Neural cell (in vitro differentiated cells): ENCODE results near the gene JAK3.

Experiments used
- CTCF ChIP-seq: fragments of 450-650 bp; IDR thresholded peaks from 2 replicates; pipeline ENCODE4 v1.5.1; 2014; ENCODE audit warnings: antibody characterized with exemption, mild to moderate bottlenecking, moderate library complexity; ENCODE audit not compliant: poor library complexity, severe bottlenecking
- EP300 ChIP-seq: fragments of 450-650 bp; conservative IDR thresholded peaks from 2 replicates; pipeline ENCODE4 v1.6.1; 2014; ENCODE audit warnings: antibody characterized with exemption, mild to moderate bottlenecking, moderate library complexity; ENCODE audit not compliant: poor library complexity, severe bottlenecking
- EZH2 ChIP-seq: fragments of 200-600, 300-800 bp; shearing (Covaris generic), sonication (generic); IDR thresholded peaks from 2 replicates; pipeline ENCODE4 v1.6.1; 2014; ENCODE audit warnings: antibody characterized with exemption, low read length, borderline replicate concordance, mild to moderate bottlenecking; ENCODE audit not compliant: insufficient read depth, poor library complexity, severe bottlenecking
- MXI1 ChIP-seq: fragments of 450-650 bp; conservative IDR thresholded peaks from 2 replicates; pipeline ENCODE4 v1.6.1; 2014; ENCODE audit warnings: antibody characterized with exemption, mild to moderate bottlenecking; ENCODE audit not compliant: poor library complexity, severe bottlenecking
- POLR2AphosphoS5 ChIP-seq: IDR thresholded peaks from 2 replicates; pipeline ENCODE4 v1.6.1; 2012
- REST ChIP-seq: IDR thresholded peaks from 2 replicates; pipeline ENCODE4 v1.6.1; 2012; ENCODE audit warnings: borderline replicate concordance
- SMC3 ChIP-seq: fragments of 450-650 bp; conservative IDR thresholded peaks from 2 replicates; pipeline ENCODE4 v1.6.1; 2014; ENCODE audit warnings: antibody characterized with exemption, mild to moderate bottlenecking, moderate library complexity; ENCODE audit not compliant: poor library complexity
- TAF1 ChIP-seq: IDR thresholded peaks from 2 replicates; pipeline ENCODE4 v1.6.1; 2012; ENCODE audit warnings: low read depth

- TF ChIP-seq REST: no peak
- TF ChIP-seq TAF1: no peak
- TF ChIP-seq EZH2: no peak
- TF ChIP-seq CTCF: no peak
- TF ChIP-seq EP300: no peak
- TF ChIP-seq POLR2AphosphoS5: no peak
- no peak for TF ChIP-seq MXI1
- TF ChIP-seq SMC3: no peak
These were observed 16.3 kb downstream of the JAK3 start for GRCh38 chr19:17831419-17831888.
